Esophagus squamous epithelium (tissue), 5 donors: Measurements from ENCODE around the gene IBA57. TPM values are rescaled to one million over a fixed set of nuclear protein-coding genes. Genes with fewer than 3 reads are reported as not detected.

ENCODE experiments used
- DNase-seq: peaks from one replicate; lab custom pipeline; 2025; lab: John Stamatoyannopoulos, UW
- H3K27ac ChIP-seq, 4 donors: fragments of 200-600 bp; sonication (generic); one replicate each; pipeline ENCODE4 v1.5.1; 2016 to 2019; ENCODE audit warnings: mild to moderate bottlenecking in 1 of 4
- H3K27me3 ChIP-seq, 4 donors: fragments of 200-600 bp; sonication (generic); 1 replicate in 3 of 4; 2 replicates in 1 of 4; pipeline versions ENCODE4 v1.5.1 to v1.6.0; 2017 to 2021; ENCODE audit warnings: antibody characterized with exemption in 1 of 4
- H3K36me3 ChIP-seq, 3 donors: fragments of 200-600 bp; sonication (generic); one replicate each; pipeline ENCODE4 v1.5.1; 2016 to 2019
- H3K4me1 ChIP-seq, 3 donors: fragments of 200-600 bp; sonication (generic); one replicate each; pipeline ENCODE4 v1.5.1; 2017 to 2019
- H3K4me3 ChIP-seq, 4 donors: fragments of 200-600 bp; sonication (generic); 1 replicate in 3 of 4; 2 replicates in 1 of 4; pipeline ENCODE4 v1.5.1; 2016 to 2019; ENCODE audit warnings: mild to moderate bottlenecking in 2 of 4, moderate library complexity in 1 of 4
- H3K9me3 ChIP-seq, 3 donors: fragments of 200-600 bp; sonication (generic); one replicate each; pipeline ENCODE4 v1.5.1; 2016 to 2019
- POLR2A ChIP-seq, 4 donors: fragments of 450-650 bp; IDR thresholded peaks; one replicate each; pipeline ENCODE4 v1.6.1; 2017; ENCODE audit warnings: antibody characterized with exemption in 4 of 4, mild to moderate bottlenecking in 4 of 4, moderate library complexity in 3 of 4
- WGBS, 2 donors: methylation state at CpG; one replicate each; pipeline ENCODE4 v1.1.5; 2018; 5-methylcytosine and 5-hydroxymethylcytosine counted together
- intact Hi-C: fragments of 100-400 bp; cut with DNase I; formaldehyde crosslinking; loops from one replicate; pipeline ENCODE4 v1.15.0; 2022
- total RNA-seq, 4 donors: library from RNA; depleted of rRNA; stranded (reverse); fragments of >200 nt; gene quantifications; one replicate each; pipeline ENCODE4 v1.1.0, GENCODE V29; 2016
- TF ChIP-seq, protein P1 (sequence below), 6 experiments: fragments of 450-650 bp in 4 of 6; fragments of 200-600 bp in 2 of 6; sonication (generic) in 2 of 6; IDR thresholded peaks; one replicate each; pipeline ENCODE4 v1.5.1; 2016 to 2019; ENCODE audit warnings: antibody characterized with exemption in 6 of 6, mild to moderate bottlenecking in 4 of 6, moderate library complexity in 4 of 6
- donor health status: DM: yes; HTN: yes; CAD: no.

IBA57 gene
- total RNA-seq, 4 donors from 2014 or later = 4.8 to 9.1 (median 5.7) TPM

DNA sequence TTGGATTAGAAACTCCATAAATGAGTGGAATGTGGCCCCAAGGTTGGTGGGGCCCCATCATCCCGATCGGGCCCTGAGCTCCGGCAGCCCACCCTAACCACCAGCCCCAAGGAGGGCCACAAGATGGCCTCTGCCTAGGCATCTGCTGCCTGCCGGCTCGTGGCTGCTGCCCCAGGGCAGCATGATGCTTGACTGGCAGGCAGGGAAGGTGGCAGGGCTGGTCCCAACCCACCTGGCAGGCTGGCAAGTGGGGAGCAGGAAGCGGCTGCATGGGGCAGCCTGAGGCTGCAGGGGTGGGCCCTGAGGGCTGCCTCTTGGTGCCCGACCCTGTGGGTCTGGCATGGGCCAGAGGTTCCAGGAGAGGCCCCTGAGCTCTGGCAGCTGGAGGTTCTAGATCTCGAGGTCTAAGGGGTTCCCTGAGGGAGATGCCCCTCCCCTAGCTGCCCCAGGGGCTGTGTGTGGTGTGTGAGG is 16.6 kb upstream of the IBA57 start:
- Histone ChIP-seq H3K9me3 (no peaks in the 10 kb centered on the region), H3K27ac (peak overlapping the region; percentile 70 to 94 (median 84)), H3K4me1 (peaks cover 43 to 86% (median 55%) of the 10 kb centered on the region in 3 donors), H3K4me3 (no peak overlapping the region), H3K27me3 (no peaks in the 10 kb centered on the region), H3K36me3 (peaks cover 16 to 42% (median 20%) of the 10 kb centered on the region in 3 donors)
- intact Hi-C loops = no loop called here
- TF ChIP-seq, protein P1, sequence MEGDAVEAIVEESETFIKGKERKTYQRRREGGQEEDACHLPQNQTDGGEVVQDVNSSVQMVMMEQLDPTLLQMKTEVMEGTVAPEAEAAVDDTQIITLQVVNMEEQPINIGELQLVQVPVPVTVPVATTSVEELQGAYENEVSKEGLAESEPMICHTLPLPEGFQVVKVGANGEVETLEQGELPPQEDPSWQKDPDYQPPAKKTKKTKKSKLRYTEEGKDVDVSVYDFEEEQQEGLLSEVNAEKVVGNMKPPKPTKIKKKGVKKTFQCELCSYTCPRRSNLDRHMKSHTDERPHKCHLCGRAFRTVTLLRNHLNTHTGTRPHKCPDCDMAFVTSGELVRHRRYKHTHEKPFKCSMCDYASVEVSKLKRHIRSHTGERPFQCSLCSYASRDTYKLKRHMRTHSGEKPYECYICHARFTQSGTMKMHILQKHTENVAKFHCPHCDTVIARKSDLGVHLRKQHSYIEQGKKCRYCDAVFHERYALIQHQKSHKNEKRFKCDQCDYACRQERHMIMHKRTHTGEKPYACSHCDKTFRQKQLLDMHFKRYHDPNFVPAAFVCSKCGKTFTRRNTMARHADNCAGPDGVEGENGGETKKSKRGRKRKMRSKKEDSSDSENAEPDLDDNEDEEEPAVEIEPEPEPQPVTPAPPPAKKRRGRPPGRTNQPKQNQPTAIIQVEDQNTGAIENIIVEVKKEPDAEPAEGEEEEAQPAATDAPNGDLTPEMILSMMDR (IDR thresholded peaks at IDR 0.05) = no peak
- TF ChIP-seq POLR2A (IDR thresholded peaks at IDR 0.05) = no peak
- 38% methylated on average over 7 of the region's 8 CpGs; no CpG with 5 or more reads in 1 of the 2 donors for WGBS, 2 donors
- no peak for DNase-seq

DNA sequence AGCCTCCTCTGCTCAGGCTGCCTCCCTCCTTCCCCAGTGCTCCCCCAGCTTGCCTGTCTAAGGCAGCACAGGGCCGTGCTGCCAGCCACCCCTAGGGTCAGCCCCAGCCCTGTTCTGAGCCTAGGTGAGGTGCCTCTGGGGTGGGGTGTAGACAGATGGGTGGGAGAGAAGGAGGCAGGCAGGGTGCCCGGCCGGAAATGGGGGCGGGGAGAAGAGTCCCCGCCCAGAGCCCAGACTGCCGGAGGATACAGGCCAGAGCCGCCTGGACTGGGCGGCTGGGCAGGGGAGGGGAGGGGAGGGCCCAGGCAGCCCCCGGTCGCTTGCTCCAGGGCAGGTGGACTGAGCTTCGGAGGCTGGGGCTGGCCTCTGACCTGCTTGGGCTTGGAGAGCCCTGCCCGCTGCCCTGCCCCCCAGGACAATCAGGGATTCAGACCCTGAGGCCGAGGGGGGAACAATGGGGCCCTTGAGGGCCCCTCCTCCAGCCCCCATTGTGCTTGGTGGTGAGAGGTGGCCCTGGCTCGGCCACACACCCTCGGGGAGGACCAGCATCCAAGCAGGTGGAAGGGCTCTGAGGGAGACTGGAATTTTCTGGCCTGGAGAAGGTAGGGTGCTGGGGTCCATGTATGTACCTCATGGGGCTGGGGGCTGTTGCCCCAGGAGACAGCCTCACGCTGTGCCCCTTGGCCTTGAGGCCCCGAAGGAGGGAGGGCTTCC is 16.0 kb upstream of the IBA57 start, which contains the start of gene GJC2:
Gene GJC2, plus strand, starts transcription at position 525 of the 714 bp plus-strand sequence. CDS start 7,829 bp downstream, outside the sequence.
- WGBS, 2 donors = no CpG with 5 or more reads among the region's 17 CpGs
- TF ChIP-seq, protein P1 (IDR thresholded peaks at IDR 0.05) = no peak
- no peak for TF ChIP-seq POLR2A (IDR thresholded peaks at IDR 0.05)
- Histone ChIP-seq H3K9me3 (no peaks in the 10 kb centered on the region), H3K36me3 (peaks cover 16 to 42% (median 20%) of the 10 kb centered on the region in 3 donors), H3K27ac (peak within 1 kb of the TSS; percentile 70 to 94 (median 84)), H3K27me3 (no peaks in the 10 kb centered on the region), H3K4me1 (peaks cover 37 to 82% (median 49%) of the 10 kb centered on the region in 3 donors), H3K4me3 (peak within 1 kb of the TSS in 3 of 4 donors; percentile 14 to 57 (median 37))
- DNase-seq = no peak
- intact Hi-C loops = no loop called here

- intact Hi-C loops = no loop called here
- H3K9me3 ChIP-seq = no peaks in the 10 kb centered on the region
- peaks cover 32 to 82% (median 46%) of the 10 kb centered on the region in 3 donors for H3K4me1 ChIP-seq
- H3K36me3 ChIP-seq = peaks cover 16 to 41% (median 20%) of the 10 kb centered on the region in 3 donors
- no peak for DNase-seq
- TF ChIP-seq POLR2A (IDR thresholded peaks at IDR 0.05) = no peak
- TF ChIP-seq, protein P1 (IDR thresholded peaks at IDR 0.05) = no peak
- no peaks in the 10 kb centered on the region for H3K27me3 ChIP-seq
- peak overlapping the region; percentile 70 to 94 (median 84) for H3K27ac ChIP-seq
- no CpG with 5 or more reads among the region's 7 CpGs for WGBS, 2 donors
- peak overlapping the region in 3 of 4 donors; percentile 14 to 57 (median 37) for H3K4me3 ChIP-seq
Observed at GRCh38 chr1:228150120-228150460, 15.5 kb upstream of the IBA57 start.

GRCh38 chr1:228150461-228151179 is 15.0 kb upstream of the IBA57 start:
- Histone ChIP-seq H3K4me3 (peak overlapping the region in 3 of 4 donors; percentile 14 to 57 (median 37)), H3K4me1 (peaks cover 32 to 82% (median 48%) of the 10 kb centered on the region in 3 donors), H3K27me3 (no peaks in the 10 kb centered on the region), H3K27ac (peak overlapping the region; percentile 70 to 94 (median 84)), H3K36me3 (peaks cover 11 to 36% (median 19%) of the 10 kb centered on the region in 3 donors), H3K9me3 (no peaks in the 10 kb centered on the region)
- TF ChIP-seq, protein P1 (IDR thresholded peaks at IDR 0.05) = no peak
- no peak for TF ChIP-seq POLR2A (IDR thresholded peaks at IDR 0.05)
- WGBS, 2 donors = 28% methylated on average over 9 of the region's 17 CpGs; no CpG with 5 or more reads in 1 of the 2 donors
- DNase-seq = no peak
- intact Hi-C loops = no loop called here
